B cell (primary cell): ENCODE measurements around the gene FAM9B. TPM values are rescaled to one million over a fixed set of nuclear protein-coding genes. Genes with fewer than 3 reads are reported as not detected.

Experiments
- ATAC-seq: fragments of 200-7000 bp; cut with Tn5 transposase; one replicate; pipeline ENCODE4 v1.10.0; 2021; ENCODE audit warnings: low read depth, mild to moderate bottlenecking, moderate number of reproducible peaks, moderate library complexity
- CTCF ChIA-PET: fragments of 350-600 bp; sonication (Branson Sonifier 250); formaldehyde crosslinking; loops from one replicate; lab custom pipeline; 2021; ENCODE audit warnings: antibody characterized with exemption, inconsistent platforms; lab: Charles Lee
- POLR2A ChIA-PET: fragments of 350-600 bp; sonication (Branson Sonifier 250); formaldehyde crosslinking; loops from one replicate; lab custom pipeline; 2021; ENCODE audit warnings: antibody characterized with exemption; lab: Charles Lee
- DNase-seq: peaks from one replicate; pipeline ENCODE4 v3.0.0; 2013
- H2AFZ ChIP-seq: 2 replicates; pipeline ENCODE4 v1.6.1; 2012; ENCODE audit warnings: mild to moderate bottlenecking, low read depth, low read length; ENCODE audit not compliant: insufficient read depth, poor library complexity, severe bottlenecking
- H3K27ac ChIP-seq, 2 donors: 1 replicate in 1 of 2; 2 replicates in 1 of 2; pipeline ENCODE4 v1.5.1; 2012 to 2013; ENCODE audit warnings: low read length in 2 of 2, mild to moderate bottlenecking in 2 of 2, moderate library complexity in 1 of 2
- H3K27me3 ChIP-seq, 4 experiments: fragments of 200-600 bp in 1 of 4; sonication (generic) in 1 of 4; replicated peaks in 1 of 4; 1 replicate in 2 of 4; 2 replicates in 2 of 4; pipeline versions ENCODE4 v1.6.1 to v1.7.0; 2013 to 2016; ENCODE audit warnings: low read length in 3 of 4, mild to moderate bottlenecking in 2 of 4, mixed read lengths in 1 of 4, moderate library complexity in 1 of 4; ENCODE audit not compliant: insufficient read depth in 4 of 4, control insufficient read depth in 3 of 4; ENCODE audit errors: control extremely low read depth in 1 of 4
- H3K36me3 ChIP-seq, 2 experiments: replicated peaks in 1 of 2; 1 replicate in 1 of 2; 2 replicates in 1 of 2; pipeline versions ENCODE4 v1.6.1 to v1.7.1; 2013; ENCODE audit warnings: low read length in 1 of 2; ENCODE audit not compliant: insufficient read depth in 2 of 2, control insufficient read depth in 1 of 2; ENCODE audit errors: control extremely low read depth in 1 of 2, extremely low read depth in 1 of 2
- H3K4me1 ChIP-seq, 2 donors: fragments of 200-600 bp in 1 of 2; sonication (generic) in 1 of 2; 1 replicate in 1 of 2; 2 replicates in 1 of 2; pipeline versions ENCODE4 v1.5.1 to v1.6.1; 2013 to 2017; ENCODE audit warnings: low read length in 2 of 2; ENCODE audit not compliant: control insufficient read depth in 2 of 2, insufficient read depth in 2 of 2
- H3K4me2 ChIP-seq: replicated peaks from 2 replicates; pipeline ENCODE3; 2012; ENCODE audit warnings: mild to moderate bottlenecking, low read depth, low read length; ENCODE audit not compliant: poor library complexity, severe bottlenecking
- H3K4me3 ChIP-seq, 5 experiments: fragments of 200-600 bp in 1 of 5; sonication (generic) in 1 of 5; 1 replicate in 3 of 5; 2 replicates in 2 of 5; pipeline versions ENCODE4 v1.5.1 to v1.7.0; 2011 to 2016; ENCODE audit warnings: low read length in 4 of 5, mild to moderate bottlenecking in 4 of 5, low read depth in 2 of 5, control low read depth in 1 of 5, moderate library complexity in 1 of 5; ENCODE audit not compliant: insufficient read depth in 1 of 5; ENCODE audit errors: control extremely low read depth in 1 of 5, extremely low read depth in 1 of 5
- H3K79me2 ChIP-seq: fragments of 200-600 bp; sonication (generic); one replicate; pipeline ENCODE4 v1.6.0; 2016; ENCODE audit warnings: low read length; ENCODE audit not compliant: control insufficient read depth, insufficient read depth
- H3K9ac ChIP-seq: fragments of 200-600 bp; sonication (generic); 2 replicates; pipeline ENCODE4 v1.6.1; 2017; ENCODE audit warnings: mild to moderate bottlenecking, low read length, moderate library complexity
- H3K9me3 ChIP-seq, 3 donors: one replicate each; pipeline versions ENCODE4 v1.6.1 to v1.7.1; 2013; ENCODE audit warnings: low read length in 2 of 3; ENCODE audit not compliant: control insufficient read depth in 2 of 3, insufficient read depth in 1 of 3; ENCODE audit errors: control extremely low read depth in 1 of 3
- H4K20me1 ChIP-seq: 2 replicates; pipeline ENCODE4 v1.6.0; 2012; ENCODE audit warnings: mild to moderate bottlenecking, low read length; ENCODE audit not compliant: insufficient read depth, control insufficient read depth, poor library complexity, severe bottlenecking
- H3K27ac Mint-ChIP-seq: one replicate; pipeline ENCODE4 v1.8.0; 2021; ENCODE audit warnings: mixed read lengths
- H3K27me3 Mint-ChIP-seq: one replicate; pipeline ENCODE4 v1.8.0; 2021; ENCODE audit warnings: mixed read lengths
- H3K4me1 Mint-ChIP-seq: one replicate; pipeline ENCODE4 v1.8.0; 2021; ENCODE audit warnings: mixed read lengths
- H3K4me3 Mint-ChIP-seq: one replicate; pipeline ENCODE4 v1.8.0; 2021; ENCODE audit warnings: mixed read lengths
- H3K9me3 Mint-ChIP-seq: one replicate; pipeline ENCODE4 v1.8.0; 2022; ENCODE audit warnings: mixed read lengths; ENCODE audit not compliant: insufficient read depth
- CTCF ChIP-seq: fragments of 200-600 bp; IDR thresholded peaks from one replicate; pipeline ENCODE4 v1.8.0; 2022; ENCODE audit warnings: antibody characterized with exemption, mild to moderate bottlenecking
- EZH2 ChIP-seq: IDR thresholded peaks from 2 replicates; pipeline ENCODE4 v1.6.1; 2012; ENCODE audit warnings: borderline replicate concordance, low read depth, mild to moderate bottlenecking, moderate library complexity, low read length; ENCODE audit not compliant: insufficient read depth, poor library complexity, severe bottlenecking
- WGBS: methylation state at CpG from one replicate; pipeline ENCODE4 v1.1.5; 2013; ENCODE audit warnings: missing lambda C conversion rate; ENCODE audit not compliant: insufficient coverage; 5-methylcytosine and 5-hydroxymethylcytosine counted together
- intact Hi-C: fragments of 100-400 bp; cut with micrococcal nuclease; formaldehyde crosslinking; loops from one replicate; pipeline ENCODE4 v1.10.0; 2022
- polyA plus RNA-seq: library from polyadenylated mRNA; depleted of rRNA; stranded (reverse); fragments of >200 nt; gene quantifications from 2 replicates; pipeline ENCODE4 v1.2.3, GENCODE V29; 2012
- total RNA-seq, 2 donors: library from RNA; stranded (reverse); fragments of 120-200 nt in 1 of 2; gene quantifications; 1 replicate in 1 of 2; 2 replicates in 1 of 2; pipeline versions ENCODE4 v1.2.3 to v1.2.4, GENCODE V29; 2013 to 2022

Gene FAM9B
- total and polyA plus RNA-seq, 2 donors (not counting 1 experiment from before 2014, with no cell fraction given), result not detected

GRCh38 chrX:9050331-9050730 is 16.4 kb upstream of the FAM9B start:
- H3K4me3 ChIP-seq, result no peak overlapping the region
- H2AFZ ChIP-seq, result no peak overlapping the region
- H3K36me3 ChIP-seq, result no peaks in the 10 kb centered on the region
- H3K79me2 ChIP-seq, result no peaks in the 10 kb centered on the region
- no peaks in the 10 kb centered on the region for H3K27me3 Mint-ChIP-seq
- peaks cover 4% of the 10 kb centered on the region for H3K4me1 Mint-ChIP-seq
- no CpG with 5 or more reads among the region's 3 CpGs for WGBS
- peaks cover 4 to 5% of the 10 kb centered on the region in 2 donors for H3K4me1 ChIP-seq
- H3K27ac Mint-ChIP-seq, result no peak overlapping the region
- no peaks in the 10 kb centered on the region for H3K9me3 Mint-ChIP-seq
- no peaks in the 10 kb centered on the region for H3K27me3 ChIP-seq
- intact Hi-C loops, result no loop called here
- no peak overlapping the region for H3K9ac ChIP-seq
- no peak for DNase-seq
- CTCF ChIA-PET, result no interaction called here
- no peak overlapping the region for H3K4me2 ChIP-seq
- no peak overlapping the region for H3K27ac ChIP-seq
- H3K4me3 Mint-ChIP-seq, result no peak overlapping the region
- H4K20me1 ChIP-seq, result no peaks in the 10 kb centered on the region
- no peak for TF ChIP-seq EZH2
- POLR2A ChIA-PET, result no interaction called here
- H3K9me3 ChIP-seq, result no peaks in the 10 kb centered on the region
- ATAC-seq, result no peak

- H3K79me2 ChIP-seq, result no peaks in the 10 kb centered on the region
- H3K27ac ChIP-seq, result no peak overlapping the region
- no peaks in the 10 kb centered on the region for H4K20me1 ChIP-seq
- no peaks in the 10 kb centered on the region for H3K36me3 ChIP-seq
- ATAC-seq (no peak), DNase-seq (no peak)
- H3K4me3 ChIP-seq, result no peak overlapping the region
- H2AFZ ChIP-seq, result no peak overlapping the region
- no CpG with 5 or more reads among the region's 1 CpG for WGBS
- H3K4me2 ChIP-seq, result no peak overlapping the region
- no peaks in the 10 kb centered on the region for H3K4me1 ChIP-seq
- Mint-ChIP-seq H3K9me3 (no peaks in the 10 kb centered on the region), H3K27me3 (no peaks in the 10 kb centered on the region), H3K4me3 (no peak overlapping the region), H3K4me1 (no peaks in the 10 kb centered on the region), H3K27ac (no peak overlapping the region)
- ChIA-PET CTCF (no interaction called here), POLR2A (no interaction called here)
- H3K9ac ChIP-seq, result no peak overlapping the region
- H3K9me3 ChIP-seq, result no peaks in the 10 kb centered on the region
- intact Hi-C loops, result no loop called here
- H3K27me3 ChIP-seq, result no peaks in the 10 kb centered on the region
- TF ChIP-seq CTCF, result no peak
- no peak for TF ChIP-seq EZH2
Measured at GRCh38 chrX:9048801-9049200, 14.9 kb upstream of the FAM9B start.
